HG02981 (cell line): ENCODE data around the gene SEZ6L.

Experiments
- ATAC-seq: cut with Tn5 transposase; IDR thresholded peaks from one replicate; pipeline ENCODE4 v1.9.1; 2021; ENCODE audit warnings: mild to moderate bottlenecking, moderate library complexity; ENCODE audit not compliant: unreplicated experiment

SEZ6L gene

DNA sequence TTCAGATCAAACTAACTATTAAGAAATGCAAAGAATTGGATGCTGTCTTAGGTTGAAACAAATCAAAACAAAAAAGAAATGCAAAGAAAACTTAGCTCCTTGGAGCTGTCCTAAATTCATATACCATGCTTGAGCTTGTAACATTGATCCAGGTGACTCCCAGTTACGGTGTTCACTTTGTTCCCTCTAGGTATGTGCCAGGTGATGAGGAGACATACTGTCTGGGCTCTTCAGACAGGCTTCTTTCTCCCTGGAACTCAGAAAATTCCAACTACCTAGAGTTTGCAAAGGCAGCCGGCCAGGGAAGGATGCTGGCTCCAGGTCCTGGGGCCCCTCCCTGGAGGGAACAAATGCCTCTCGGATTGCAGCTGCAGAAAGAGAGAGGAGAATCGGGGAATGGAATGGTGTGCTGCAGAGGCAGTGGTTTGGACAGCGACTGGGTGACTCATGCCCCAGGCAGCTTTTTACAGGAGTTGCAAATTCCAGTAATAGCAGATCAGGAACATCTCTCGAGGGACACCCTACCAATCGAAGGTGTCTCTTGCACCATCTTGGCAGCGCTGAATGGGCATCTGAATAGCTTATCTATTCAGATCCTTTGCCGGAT, 247.5 kb downstream of the SEZ6L start:
- ATAC-seq = no peak

DNA sequence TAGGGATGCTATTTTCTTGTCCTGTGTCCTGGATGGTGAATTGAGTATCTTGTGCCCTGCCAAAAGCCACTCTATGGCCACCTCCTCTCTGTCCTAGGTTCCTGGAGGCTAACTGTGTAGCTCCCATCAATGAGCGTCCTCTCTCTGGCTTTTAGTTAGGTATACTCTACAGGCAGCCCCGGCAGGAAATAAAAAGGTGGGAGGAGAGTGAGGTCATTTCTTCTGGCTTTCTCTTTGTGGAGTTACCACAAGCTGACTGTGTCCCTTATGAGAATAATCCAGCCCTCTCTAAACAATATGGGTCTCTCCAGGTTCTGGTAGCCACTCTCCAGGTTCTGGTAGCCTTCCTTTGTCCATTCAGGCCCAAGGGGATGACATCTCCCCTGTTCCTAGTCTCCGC, 248.1 kb downstream of the SEZ6L start:
- ATAC-seq = no peak

DNA sequence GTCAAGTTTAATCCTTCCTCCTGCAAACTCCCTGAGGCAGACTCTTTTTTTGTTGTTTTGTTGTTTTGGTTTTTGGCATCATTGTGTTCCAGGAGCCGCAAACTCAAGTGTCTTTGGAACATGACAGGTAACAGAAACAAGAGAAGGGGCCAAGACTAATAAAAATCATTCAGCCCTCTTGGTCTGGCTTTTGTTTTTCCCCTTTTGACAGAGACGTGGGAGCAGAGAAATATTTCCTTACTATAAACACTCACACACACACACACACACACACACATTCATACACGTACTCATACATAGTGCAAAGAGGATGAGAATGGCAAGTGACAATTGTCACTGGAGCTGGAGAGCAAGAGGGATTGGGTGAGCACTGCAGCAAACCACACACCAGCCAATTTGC, 249.4 kb downstream of the SEZ6L start:
- ATAC-seq = no peak

DNA sequence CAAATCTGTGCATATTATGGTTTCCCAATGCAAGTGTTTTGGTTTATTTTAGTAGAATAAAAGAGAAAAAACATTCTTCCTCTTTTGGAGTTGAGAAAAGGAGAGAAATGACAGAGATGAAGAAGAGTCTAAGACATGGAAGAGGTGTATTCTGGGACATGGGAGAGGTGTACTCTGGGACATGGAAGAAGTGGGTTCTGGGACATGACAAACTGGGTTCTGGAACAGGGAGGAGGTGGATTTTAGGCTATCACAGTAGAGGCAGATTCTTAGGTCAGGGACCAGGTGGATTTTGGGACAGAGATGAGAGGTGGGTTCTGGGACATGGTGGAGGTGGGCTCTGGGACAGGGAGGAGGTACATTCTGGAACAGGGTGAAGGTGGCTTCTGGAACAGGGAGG, 257.7 kb downstream of the SEZ6L start:
- ATAC-seq = no peak

DNA sequence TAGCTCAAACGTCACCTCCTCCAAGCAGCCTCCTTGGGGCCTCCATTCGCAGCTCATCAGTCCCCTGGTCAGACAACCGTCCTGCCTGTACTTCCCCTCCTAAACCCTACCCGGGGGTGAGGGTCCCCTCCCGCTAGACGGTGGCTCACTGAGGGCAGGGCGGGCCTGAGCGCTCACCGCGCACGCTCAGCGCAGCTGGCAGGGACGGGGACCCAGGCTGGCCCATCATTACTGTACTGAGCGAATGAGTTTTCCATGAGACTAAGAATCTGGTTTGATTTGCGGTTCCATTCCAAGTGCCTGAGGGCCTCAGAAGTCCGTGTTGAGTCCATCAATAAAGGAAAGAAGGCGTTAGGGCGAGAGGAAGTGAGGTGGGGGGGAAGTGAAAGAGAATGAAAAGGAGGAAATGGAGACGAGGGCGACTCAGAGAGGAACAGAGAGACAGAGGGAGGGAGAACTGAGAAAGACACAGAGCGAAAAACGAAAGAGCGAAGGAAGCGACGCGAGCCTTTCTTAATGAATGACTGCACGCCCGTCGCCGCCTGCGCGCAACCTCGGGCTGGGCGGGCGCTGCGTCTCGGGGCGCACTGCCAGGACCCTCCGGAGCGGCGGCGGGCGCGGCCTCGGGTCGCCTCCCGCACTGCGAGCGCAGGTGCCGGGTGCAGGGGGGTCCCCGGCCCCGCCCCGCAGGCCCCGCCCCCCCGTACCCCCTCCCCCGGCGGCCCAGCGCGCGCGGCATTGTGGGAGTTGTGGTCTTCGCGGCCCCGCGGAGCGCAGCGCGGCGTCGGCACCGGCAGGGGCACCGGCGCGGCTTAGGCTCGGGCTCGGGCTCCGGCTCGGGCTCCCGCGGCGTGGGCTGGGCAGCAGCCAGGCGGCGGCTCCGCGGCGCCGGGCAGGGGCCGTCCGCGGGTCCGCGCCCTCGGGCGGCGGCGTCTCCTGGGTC, 259.5 kb downstream of the SEZ6L start, which contains the start of gene ASPHD2:
Gene ASPHD2 (plus strand): TSS at position 746 of the 943 bp plus-strand sequence. CDS start 4,356 bp downstream, outside the sequence.
- ATAC-seq = peak; percentile 75

DNA sequence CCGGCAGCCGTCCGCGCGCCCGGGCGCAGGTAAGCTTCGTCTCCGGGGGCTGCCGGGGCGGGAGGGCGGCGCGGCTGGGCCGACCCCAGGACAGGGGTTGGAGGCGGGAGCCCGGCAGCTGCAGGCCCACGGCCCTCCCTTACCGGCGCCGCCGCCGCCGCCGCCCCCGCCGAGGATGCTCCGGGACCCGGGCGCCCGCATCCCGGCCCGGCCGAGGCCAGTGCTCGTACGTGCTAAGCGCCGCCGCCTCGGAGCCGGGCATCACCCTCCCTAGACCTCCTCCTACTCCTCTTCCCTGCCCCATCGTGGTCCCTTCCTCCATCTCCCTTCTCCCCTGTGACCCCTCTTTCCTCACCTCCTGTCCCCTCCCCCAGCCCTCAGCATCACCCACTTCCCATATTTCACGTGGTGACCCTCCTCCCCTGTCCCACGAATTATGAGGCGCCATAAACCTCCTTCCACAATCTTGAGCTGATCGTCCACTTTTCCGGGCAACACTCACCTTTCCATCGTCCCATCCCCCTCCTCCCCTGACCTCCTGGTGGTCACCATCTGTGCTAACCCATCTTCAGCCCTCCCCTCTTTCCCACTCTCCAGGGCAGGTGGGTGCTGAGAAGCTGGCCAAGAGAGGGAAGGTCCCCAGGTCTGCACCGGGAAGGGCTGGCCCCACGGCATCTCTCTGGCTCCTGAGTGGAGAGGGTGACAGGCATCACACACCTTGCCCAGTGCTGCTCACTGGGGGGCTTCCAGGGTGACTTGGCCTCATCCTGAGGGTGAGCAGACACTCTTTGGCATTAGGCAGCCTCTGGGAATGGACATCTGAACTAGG, 260.4 kb downstream of the SEZ6L start:
- ATAC-seq = peak; percentile 4

DNA sequence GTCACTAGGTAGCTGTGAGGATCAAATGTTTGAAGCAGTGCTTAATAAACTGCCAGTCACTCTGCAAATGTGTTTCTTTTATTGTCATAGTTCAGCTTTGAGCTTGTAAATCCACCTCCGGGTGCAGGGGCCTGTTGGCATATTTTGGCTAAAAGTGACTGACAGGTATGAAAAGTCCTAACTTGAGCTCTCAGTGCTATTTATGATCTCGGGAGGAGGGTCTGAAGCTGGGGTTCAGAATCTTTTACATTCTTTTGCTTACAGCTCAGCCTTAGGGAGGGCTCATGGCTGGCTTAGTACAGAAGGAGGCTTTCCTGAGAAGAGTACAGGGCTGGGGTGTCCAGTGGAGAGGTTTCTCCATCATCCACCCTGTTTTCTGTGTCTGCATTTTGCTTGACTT, 261.3 kb downstream of the SEZ6L start:
- no peak for ATAC-seq

DNA sequence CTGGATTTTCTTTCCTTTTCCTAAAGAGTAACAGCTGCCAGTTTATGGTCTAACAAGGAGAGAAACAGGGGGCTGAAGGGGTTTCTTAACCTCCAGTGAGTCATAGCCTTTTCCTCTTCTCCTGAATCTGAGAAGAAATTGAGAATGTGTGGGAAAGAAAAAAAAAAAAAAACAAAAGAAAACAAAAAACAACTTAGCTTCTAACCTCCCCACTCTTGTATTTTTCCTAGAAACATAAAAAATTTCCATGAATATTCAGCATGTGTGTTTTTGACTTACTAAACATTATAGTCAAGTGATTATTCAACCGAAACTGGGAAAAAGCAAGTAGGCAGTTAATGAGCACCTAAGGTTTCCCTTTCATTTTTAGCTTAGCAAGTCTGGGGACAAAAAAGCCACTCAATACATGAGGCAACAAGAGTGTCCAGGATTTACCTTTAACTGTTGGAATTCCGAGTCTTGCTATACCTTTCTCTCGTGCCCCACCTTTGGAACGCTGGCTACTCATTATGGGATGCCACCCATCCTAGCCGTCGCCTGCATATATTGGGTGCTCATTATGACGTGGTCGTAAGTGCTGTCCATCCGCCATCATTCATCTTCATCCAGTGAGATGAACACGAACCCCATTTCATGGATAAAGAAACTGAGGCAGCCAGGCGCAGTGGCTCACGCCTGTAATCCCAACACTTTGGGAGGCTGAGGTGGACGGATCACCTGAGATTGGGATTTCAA, 262.2 kb downstream of the SEZ6L start:
- no peak for ATAC-seq

DNA sequence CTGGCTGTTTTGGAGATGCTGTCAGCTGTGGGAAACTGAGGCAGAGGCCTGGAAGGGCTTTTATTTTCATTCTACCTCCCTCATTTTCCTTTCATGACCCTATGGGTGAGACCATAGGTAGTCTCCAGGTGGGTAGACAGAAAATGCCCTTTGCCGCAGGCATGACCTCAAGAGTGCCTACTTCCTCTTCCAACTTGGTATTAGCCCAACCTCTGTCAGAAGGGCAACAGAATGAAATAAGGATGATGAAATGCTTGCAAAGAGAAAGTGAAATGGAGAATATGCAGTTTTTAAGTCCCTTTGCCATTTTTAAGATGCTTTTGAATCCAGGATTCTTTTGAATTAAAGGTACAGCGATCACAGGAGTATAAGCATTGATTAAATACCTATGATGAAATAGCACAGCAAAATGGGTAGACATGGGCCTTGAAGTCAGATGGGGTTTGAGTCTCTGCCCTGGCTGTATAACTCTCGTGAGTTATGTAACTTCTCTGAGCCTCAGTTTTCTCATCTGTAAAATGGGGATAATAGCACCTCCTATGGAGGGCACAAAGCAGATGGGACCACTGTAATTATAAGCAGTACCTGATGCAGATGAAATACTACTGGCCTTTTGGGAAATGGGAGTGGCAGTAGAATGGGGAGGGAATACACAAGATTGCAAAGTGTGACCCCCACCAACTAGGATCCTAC, 263.5 kb downstream of the SEZ6L start:
- ATAC-seq = no peak
